BE2C (cell line): ENCODE results near the gene G6PC2. TPM values are rescaled to one million over a fixed set of nuclear protein-coding genes. Genes with fewer than 3 reads are reported as not detected.

Experiments used
- DNase-seq: peaks from one replicate; pipeline ENCODE4 v3.0.0-alpha.2; 2020
- H3K27me3 ChIP-seq: fragments of 250-450 bp; sonication (Bioruptor Pico); 2 replicates; pipeline ENCODE4 v1.5.1; 2020; ENCODE audit warnings: mild to moderate bottlenecking
- H3K36me3 ChIP-seq: fragments of 250-450 bp; sonication (Bioruptor Pico); 2 replicates; pipeline ENCODE4 v1.5.1; 2020; ENCODE audit warnings: mild to moderate bottlenecking
- H3K4me1 ChIP-seq: fragments of 250-450 bp; sonication (Bioruptor Pico); 2 replicates; pipeline ENCODE4 v1.5.1; 2020
- H3K4me3 ChIP-seq: 2 replicates; pipeline ENCODE4 v1.5.1; 2011; ENCODE audit warnings: low read depth, low read length
- H3K9me3 ChIP-seq: fragments of 250-450 bp; sonication (Bioruptor Pico); 2 replicates; pipeline ENCODE4 v1.5.1; 2020
- polyA plus RNA-seq: library from polyadenylated mRNA; unstranded; fragments of >200 nt; gene quantifications from one replicate; pipeline ENCODE4 v1.2.1, GENCODE V29; 2012; ENCODE audit warnings: low read depth, missing spikeins; ENCODE audit not compliant: insufficient read length, insufficient read depth
- TF ChIP-seq, protein P1 (sequence below): IDR thresholded peaks from 2 replicates; pipeline ENCODE4 v1.5.1; 2012; ENCODE audit warnings: mild to moderate bottlenecking, low read depth, low read length

The G6PC2 gene, protein sequence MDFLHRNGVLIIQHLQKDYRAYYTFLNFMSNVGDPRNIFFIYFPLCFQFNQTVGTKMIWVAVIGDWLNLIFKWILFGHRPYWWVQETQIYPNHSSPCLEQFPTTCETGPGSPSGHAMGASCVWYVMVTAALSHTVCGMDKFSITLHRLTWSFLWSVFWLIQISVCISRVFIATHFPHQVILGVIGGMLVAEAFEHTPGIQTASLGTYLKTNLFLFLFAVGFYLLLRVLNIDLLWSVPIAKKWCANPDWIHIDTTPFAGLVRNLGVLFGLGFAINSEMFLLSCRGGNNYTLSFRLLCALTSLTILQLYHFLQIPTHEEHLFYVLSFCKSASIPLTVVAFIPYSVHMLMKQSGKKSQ
- polyA plus RNA-seq: not detected

DNA sequence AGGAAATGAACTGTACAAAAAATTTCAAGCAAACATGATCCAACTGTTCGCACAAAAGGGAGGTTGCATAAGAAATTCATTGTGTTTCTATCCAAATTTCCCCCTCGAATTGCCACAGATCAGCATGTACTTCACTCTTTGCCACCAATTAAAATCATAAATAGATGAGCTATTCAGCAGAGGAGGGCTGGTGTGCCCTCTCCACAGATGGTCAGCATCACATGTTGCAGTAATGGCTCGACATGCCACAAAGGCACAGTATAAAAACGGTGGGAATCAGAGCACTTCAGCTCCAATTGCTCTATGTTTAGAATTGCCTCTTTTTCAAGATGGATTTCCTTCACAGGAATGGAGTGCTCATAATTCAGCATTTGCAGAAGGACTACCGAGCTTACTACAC, at the start of gene G6PC2:
Gene G6PC2 (plus strand): TSS at position 289 of the 400 bp plus-strand sequence. CDS start 41 bp downstream, at position 330.
- H3K4me3 ChIP-seq: no peak within 1 kb of the TSS
- no peaks in the 10 kb centered on the region for H3K4me1 ChIP-seq
- DNase-seq: no peak
- H3K9me3 ChIP-seq: no peaks in the 10 kb centered on the region
- no peaks in the 10 kb centered on the region for H3K36me3 ChIP-seq
- H3K27me3 ChIP-seq: no peaks in the 10 kb centered on the region
- TF ChIP-seq, protein P1, sequence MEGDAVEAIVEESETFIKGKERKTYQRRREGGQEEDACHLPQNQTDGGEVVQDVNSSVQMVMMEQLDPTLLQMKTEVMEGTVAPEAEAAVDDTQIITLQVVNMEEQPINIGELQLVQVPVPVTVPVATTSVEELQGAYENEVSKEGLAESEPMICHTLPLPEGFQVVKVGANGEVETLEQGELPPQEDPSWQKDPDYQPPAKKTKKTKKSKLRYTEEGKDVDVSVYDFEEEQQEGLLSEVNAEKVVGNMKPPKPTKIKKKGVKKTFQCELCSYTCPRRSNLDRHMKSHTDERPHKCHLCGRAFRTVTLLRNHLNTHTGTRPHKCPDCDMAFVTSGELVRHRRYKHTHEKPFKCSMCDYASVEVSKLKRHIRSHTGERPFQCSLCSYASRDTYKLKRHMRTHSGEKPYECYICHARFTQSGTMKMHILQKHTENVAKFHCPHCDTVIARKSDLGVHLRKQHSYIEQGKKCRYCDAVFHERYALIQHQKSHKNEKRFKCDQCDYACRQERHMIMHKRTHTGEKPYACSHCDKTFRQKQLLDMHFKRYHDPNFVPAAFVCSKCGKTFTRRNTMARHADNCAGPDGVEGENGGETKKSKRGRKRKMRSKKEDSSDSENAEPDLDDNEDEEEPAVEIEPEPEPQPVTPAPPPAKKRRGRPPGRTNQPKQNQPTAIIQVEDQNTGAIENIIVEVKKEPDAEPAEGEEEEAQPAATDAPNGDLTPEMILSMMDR: no peak

DNA sequence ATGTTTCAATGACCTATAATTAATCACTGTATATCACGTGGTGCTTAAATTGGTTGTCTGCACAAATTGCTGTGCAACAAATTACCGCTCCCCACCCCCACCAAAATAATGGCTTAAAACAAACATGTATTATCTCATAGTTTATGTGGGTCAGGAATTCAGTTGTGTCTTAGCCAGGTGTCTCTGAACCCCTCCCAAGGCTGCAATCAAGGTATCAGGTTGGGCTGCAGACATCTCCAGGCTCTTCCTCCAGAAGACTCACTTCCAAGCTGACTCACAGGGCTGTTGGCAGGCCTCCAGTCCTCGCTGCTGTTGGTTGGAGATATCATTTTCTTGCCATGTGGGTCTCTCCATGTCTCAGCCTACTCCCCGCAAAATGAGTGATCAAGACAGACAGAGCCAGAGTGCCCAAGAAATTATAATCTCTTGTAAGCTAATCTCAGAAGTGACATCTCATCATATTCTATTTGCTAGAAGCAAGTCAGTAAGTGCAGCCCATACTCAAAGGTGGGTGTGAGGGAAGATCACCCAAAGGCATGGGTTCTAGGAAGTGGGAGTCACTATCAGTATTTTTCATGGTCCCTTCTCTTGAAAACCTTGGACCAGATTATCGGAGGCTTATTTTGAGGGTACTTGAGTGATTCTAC, 49.3 kb upstream of the G6PC2 start:
- H3K4me3 ChIP-seq: no peak overlapping the region
- no peaks in the 10 kb centered on the region for H3K36me3 ChIP-seq
- no peaks in the 10 kb centered on the region for H3K9me3 ChIP-seq
- H3K27me3 ChIP-seq: no peaks in the 10 kb centered on the region
- TF ChIP-seq, protein P1: no peak
- peak; percentile 41 for DNase-seq
- H3K4me1 ChIP-seq: no peaks in the 10 kb centered on the region

DNA sequence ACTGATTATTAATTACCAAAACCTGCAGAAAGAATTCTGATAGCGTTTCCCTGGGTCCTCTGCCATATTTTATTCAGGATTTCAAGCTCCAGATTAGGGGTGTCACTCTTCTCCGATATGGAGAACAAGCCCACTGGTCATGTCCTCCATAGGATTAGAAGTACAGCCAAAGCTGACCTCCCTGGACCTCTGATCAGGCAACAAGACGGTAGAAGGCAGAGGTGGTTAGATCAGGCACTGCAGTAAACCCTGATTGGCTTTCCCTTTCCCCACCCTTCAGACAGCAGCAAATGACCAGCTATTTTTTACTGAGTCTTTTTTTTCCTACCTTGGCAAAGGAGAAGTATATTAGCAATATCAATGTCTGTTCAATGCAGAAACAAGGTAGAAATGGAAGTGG, 48.6 kb upstream of the G6PC2 start:
- no peaks in the 10 kb centered on the region for H3K4me1 ChIP-seq
- no peaks in the 10 kb centered on the region for H3K27me3 ChIP-seq
- no peaks in the 10 kb centered on the region for H3K36me3 ChIP-seq
- TF ChIP-seq, protein P1: no peak
- H3K9me3 ChIP-seq: no peaks in the 10 kb centered on the region
- DNase-seq: no peak
- H3K4me3 ChIP-seq: no peak overlapping the region

DNA sequence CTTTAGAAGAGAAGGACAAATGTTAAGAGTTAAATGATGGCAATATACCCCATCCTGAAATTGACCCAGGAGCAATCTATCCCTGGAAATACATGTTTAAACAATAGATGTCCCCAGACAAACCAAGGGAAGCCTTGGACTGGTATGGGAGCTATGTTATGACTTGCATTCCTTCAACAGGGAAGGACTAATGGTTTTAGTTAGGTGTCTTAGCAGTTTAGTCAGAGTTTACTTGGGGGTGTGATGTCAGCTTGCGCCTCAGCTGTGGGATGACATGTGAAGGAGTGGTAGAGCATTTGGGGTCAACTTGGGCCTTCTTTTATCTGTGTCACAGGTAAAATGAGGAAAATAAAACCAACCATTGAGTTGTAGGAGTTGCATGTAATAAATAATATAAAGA, 47.6 kb upstream of the G6PC2 start:
- Histone ChIP-seq H3K4me3 (no peak overlapping the region), H3K9me3 (no peaks in the 10 kb centered on the region), H3K27me3 (no peaks in the 10 kb centered on the region), H3K4me1 (no peaks in the 10 kb centered on the region), H3K36me3 (no peaks in the 10 kb centered on the region)
- DNase-seq: no peak
- TF ChIP-seq, protein P1: no peak

DNA sequence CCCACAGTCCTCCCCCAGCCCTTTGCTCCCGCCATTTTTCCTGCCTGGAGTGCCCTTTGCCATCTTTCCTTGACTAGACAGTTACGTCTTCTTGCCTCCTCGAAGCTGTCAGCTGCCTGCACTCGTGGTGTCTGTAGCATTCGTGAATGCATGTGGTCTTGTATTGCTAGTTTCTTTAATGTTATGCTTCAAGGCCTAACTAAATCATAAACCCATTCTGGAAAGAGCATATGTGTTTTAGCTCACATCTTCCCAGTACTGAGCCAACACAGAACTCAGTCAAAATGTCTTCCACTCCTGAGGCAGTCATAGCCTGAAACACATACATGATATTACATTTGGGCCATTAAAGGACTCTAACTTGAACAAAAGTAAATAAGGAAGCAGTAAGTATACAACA, 46.4 kb upstream of the G6PC2 start:
- Histone ChIP-seq H3K4me3 (no peak overlapping the region), H3K27me3 (no peaks in the 10 kb centered on the region), H3K36me3 (no peaks in the 10 kb centered on the region), H3K4me1 (no peaks in the 10 kb centered on the region), H3K9me3 (no peaks in the 10 kb centered on the region)
- no peak for DNase-seq
- TF ChIP-seq, protein P1: no peak

DNA sequence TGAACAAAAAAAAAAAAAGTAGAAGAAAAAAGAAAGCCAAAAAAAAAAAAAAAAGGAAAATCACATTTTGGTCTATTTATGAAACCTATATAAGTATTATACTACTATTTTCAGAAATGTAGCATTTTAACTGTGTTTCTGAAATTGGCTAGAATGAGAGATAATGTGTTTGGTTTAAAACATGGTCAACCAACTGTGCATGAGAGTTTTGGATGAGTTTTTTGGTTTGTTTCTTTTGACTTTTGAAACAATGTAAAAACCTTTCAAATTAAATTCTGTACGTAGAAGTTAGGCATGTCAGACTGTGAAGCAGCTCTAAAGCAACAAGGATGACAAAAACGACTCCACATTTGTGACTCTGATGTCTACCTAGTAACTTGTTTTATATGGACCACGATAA, 45.5 kb upstream of the G6PC2 start:
- Histone ChIP-seq H3K9me3 (no peaks in the 10 kb centered on the region), H3K36me3 (no peaks in the 10 kb centered on the region), H3K4me3 (no peak overlapping the region), H3K4me1 (no peaks in the 10 kb centered on the region), H3K27me3 (no peaks in the 10 kb centered on the region)
- DNase-seq: no peak
- TF ChIP-seq, protein P1: no peak
